HG03139 (cell line): ENCODE data around the gene MIR17HG.
"Not testable (repeated sequence)": the region's sequence is repeated elsewhere in the genome, so short reads cannot be mapped to it uniquely, and the experiment has no call there.

ENCODE experiments used
- ATAC-seq: cut with Tn5 transposase; IDR thresholded peaks from one replicate; pipeline ENCODE4 v1.9.1; 2021; ENCODE audit not compliant: unreplicated experiment

The MIR17HG gene

DNA sequence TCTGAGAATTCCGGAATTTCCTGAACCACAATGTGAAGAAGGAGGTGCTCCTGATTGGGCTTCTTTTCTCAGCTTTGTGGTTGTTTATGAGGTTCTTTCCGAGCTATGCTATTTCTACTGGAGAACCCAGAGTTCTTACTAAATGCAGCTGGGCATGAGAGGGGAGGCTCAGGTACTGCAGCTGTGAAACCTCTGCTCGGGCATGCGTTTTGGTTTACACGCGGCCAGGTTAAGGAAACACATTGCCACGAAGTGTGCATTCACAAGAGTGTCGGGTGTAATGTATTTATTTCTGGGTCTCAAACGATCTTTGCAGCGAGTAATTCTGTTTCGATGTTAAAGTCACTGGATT is 661 bp upstream of the MIR17HG start:
- peak; percentile 23 for ATAC-seq

DNA sequence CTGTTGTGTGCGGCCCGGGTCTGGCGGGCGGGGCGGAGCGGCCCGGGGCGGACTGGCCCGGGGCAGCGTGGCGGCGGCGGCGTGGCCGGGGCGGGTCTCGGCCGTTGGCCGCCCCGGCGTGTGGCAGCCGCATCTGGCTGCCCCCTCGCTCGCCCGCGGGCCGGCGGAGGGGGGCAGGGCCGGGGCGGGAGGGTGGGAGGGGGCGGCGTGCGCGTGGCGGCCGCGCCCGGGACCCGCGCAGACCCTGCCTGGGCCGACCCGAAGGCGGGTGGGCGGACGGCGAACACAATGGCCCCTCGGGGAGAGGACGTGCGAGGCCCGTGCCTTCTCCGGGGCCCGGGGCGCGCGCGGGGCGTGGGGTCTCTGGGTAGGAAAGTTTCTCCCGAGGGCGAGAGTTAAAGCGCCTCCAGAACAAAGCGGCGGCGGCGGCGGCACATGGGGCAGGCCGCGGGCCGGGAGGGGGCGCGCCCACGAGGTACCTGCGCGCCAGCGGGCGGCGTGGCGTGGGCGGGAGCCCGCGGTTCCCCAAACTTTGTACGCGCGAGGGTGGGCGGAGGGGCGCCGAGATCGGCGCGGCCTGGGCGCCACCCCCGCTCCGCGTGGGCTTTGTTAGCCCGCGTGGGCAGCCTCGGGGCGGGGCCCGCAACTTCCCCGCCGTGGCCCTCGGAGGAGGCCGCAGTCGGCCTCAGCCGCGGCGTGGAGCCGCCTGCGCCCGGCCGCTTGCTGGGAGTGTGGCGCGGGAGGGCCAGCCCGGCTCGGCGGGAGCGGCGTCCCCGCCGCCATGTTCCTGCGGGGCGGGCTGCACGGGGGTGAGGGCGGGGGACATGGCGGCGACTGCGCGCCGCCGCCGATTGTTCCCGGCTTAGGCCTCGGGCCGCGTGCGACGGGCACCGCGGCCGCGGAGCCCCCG is 764 bp downstream of the MIR17HG start:
- peak; percentile 27 for ATAC-seq

DNA sequence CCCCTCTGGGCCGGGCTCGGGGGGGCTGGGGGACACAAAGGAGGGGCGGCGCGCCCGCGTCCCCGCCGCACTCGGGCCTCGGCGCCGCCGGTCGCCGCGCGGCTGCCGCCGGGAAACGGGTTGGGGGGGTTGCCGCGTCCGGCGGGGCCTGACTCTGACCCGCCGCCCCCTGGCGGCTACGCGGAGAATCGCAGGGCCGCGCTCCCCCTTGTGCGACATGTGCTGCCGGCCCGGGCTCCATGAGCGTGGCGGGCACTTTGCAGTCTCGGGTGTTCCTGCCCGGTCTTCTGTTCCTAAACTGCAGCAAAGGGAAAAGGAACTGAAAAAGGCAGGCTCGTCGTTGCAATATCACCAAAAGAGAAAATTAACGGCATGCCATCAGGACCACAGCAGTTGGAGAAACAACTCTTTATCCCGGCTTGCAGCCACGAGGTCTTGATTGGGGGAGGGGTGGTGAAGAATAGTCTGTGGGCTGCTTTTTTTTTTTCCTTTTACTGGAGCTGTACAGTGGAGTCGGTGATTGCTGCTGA is 1.5 kb downstream of the MIR17HG start:
- peak; percentile 47 for ATAC-seq

DNA sequence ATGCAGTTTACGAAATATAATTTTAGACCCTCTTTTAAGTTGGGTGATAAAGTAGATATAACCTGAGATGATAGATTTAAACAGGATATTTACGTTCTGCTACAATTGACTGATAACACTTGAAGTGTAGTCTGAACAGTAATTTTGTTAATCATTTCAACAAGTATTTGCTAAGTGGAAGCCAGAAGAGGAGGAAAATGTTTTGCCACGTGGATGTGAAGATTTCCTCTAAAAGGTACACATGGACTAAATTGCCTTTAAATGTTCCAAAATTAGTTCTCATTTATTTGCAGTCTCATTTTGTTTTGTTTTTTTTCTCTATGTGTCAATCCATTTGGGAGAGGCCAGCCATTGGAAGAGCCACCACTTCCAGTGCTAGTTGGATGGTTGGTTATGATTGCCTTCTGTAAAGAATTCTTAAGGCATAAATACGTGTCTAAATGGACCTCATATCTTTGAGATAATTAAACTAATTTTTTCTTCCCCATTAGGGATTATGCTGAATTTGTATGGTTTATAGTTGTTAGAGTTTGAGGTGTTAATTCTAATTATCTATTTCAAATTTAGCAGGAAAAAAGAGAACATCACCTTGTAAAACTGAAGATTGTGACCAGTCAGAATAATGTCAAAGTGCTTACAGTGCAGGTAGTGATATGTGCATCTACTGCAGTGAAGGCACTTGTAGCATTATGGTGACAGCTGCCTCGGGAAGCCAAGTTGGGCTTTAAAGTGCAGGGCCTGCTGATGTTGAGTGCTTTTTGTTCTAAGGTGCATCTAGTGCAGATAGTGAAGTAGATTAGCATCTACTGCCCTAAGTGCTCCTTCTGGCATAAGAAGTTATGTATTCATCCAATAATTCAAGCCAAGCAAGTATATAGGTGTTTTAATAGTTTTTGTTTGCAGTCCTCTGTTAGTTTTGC is 2.8 kb downstream of the MIR17HG start:
- ATAC-seq, result no peak

DNA sequence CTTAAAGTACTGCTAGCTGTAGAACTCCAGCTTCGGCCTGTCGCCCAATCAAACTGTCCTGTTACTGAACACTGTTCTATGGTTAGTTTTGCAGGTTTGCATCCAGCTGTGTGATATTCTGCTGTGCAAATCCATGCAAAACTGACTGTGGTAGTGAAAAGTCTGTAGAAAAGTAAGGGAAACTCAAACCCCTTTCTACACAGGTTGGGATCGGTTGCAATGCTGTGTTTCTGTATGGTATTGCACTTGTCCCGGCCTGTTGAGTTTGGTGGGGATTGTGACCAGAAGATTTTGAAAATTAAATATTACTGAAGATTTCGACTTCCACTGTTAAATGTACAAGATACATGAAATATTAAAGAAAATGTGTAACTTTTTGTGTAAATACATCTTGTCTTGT is 3.6 kb downstream of the MIR17HG start:
- ATAC-seq, result no peak

DNA sequence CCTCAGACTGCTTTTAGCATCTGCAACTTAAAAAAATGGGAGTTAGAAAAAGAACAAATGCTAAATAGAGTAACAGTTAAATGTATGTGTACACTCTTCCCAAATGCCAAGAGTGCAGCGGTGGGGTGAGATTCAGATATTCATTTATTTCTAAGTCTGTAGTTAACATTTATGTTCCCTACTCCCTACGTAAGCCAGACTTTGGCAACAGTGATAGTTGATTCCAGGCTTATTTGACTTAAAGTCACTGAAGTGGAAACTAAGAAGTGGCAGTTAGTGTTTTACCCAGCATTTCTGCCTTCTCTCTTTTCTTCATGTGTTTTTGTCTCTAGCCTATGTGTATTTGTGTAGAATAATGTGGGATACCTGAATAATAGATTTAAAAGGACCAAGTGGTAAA is 4.5 kb downstream of the MIR17HG start:
- ATAC-seq, result no peak

DNA sequence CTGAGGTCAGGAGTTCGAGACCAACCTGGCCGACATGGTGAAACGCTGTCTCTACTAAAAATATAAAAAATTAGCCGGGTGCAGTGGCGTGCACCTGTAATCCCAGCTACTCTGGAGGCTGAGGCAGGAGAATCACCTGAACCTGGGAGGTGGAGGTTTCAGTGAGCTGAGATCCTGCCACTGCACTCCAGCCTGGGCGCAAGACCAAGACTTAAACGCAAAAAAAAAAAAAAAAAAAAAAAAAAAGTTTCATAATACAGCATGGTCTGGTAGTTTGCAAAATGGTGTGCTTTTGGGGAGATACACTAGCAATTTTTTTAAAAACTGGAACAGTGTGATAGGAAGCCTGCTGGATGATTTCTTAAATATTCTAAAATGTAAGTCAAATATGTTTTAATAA is 5.4 kb downstream of the MIR17HG start:
- not testable (repeated sequence) for ATAC-seq

DNA sequence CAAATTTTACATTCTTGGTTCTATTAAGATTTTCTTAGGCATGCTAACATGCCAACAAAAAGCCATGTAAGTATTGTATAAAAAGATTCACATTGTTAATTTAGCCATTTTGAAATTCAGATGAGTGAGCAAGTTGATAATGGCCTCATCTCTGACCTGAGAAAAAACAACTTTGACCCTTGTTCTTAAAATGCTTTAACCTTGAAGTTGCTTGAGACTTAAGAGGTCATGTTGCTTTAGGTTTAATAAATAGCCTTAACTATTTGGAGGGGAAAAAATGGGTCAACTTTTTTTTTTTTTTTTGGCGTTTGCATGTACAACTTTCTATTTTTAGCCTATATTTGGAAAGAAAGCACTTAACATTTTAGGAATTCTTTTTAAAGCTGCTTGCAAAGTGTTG is 6.0 kb downstream of the MIR17HG start:
- no peak for ATAC-seq

DNA sequence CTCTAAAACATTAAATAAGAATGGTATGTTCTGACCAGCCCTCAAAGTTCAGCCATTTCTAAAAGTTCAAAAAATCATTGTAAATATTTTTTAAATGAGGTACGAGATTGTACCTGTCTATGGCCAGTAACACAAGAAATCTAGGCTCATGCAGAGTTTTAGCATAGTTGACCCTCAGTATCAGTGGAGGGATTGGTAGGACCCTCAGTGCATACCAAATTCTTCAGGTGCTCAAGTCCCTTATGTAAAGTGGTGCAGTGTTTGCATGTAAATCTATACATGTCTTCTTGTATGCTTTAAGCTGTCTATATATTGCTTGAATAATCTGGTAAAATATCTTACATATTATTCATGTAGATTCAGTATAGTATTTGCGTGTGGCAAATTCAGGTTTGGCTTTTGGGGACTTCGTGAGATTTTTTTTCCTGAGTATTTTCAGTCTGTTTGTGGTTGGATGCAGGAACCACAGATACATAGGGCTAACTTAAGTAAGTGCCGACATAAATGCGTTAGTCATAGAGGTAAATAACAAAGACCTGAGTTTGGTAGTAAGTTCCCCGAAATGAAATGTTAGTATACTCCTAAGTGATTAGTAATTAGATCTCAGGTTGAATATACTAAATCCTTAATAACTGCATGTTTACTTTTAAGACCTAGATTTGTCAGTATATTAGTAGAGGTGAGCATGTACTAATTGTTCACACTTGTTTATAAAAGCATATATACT is 7.8 kb downstream of the MIR17HG start:
- no peak for ATAC-seq

DNA sequence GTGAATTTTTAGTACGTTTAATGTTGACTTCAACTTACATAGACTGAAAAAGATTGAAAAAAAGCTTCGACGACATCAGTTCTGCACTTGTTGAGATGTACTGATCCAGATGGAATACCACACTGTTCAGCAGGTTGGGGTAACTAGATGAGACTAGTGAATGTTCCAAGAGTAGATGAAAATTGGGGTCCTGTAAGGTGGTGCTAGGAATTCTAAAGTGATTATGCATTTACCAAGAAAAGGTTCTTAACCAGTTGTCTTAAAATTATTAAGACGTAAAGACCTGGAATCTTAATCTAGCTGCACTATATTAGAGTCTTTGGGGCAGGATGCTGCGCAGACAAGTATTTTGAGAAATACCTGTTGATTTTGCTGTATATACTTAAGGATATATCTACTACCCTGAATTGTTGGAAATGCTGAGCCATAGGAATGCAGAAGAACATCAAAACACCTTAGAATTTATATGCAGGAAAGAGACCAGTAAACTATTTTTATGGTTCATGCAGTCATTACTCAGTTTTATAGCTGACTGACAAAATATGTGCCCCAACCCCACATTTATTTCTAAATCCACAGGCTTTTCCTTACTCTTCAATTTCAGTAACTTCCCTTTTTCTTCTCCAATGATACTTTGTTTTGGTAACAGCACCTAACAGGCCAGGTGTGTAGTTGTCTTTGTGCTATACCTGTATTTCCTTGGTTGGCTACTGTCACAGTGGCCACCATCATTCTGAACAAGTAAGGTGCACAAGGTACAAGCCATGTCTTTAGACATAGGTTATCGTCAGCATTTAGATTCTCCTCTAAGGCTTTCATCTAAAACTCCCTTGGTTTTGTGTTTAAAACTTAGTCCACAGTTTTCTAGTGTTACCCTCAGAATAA is 8.6 kb downstream of the MIR17HG start:
- ATAC-seq, result no peak

DNA sequence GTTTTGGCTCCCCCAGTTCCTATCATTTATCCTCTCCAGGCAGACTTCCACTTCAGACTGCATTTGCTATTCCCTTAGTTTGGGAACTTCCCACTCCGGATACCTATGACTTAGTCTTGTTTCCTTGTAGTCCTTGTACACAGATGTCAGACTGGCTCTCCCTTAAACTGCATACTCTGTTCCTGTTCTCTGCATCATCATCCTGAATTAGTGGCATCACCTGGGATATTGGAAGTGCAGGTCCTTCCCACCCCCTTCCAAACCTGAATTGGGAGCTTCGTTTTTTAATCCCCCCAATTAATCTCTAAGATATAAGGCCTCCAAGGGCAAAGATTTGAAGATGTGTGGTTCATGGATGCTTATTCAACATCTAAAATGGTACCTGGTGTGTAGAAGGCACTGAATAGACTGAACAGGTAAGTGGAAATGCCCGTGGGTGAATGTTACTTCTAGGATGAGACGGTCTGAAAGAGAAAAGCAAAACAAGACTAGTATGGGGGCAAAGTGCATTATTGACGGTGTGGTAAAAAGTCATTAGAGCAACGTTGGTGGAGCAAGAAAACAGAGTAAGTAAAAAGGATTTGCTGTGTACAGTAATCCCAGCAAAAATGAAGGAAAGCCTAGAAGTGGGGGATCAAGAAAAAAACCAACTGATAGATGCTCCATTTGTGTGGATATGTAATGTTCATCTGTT is 9.6 kb downstream of the MIR17HG start:
- ATAC-seq, result no peak

DNA sequence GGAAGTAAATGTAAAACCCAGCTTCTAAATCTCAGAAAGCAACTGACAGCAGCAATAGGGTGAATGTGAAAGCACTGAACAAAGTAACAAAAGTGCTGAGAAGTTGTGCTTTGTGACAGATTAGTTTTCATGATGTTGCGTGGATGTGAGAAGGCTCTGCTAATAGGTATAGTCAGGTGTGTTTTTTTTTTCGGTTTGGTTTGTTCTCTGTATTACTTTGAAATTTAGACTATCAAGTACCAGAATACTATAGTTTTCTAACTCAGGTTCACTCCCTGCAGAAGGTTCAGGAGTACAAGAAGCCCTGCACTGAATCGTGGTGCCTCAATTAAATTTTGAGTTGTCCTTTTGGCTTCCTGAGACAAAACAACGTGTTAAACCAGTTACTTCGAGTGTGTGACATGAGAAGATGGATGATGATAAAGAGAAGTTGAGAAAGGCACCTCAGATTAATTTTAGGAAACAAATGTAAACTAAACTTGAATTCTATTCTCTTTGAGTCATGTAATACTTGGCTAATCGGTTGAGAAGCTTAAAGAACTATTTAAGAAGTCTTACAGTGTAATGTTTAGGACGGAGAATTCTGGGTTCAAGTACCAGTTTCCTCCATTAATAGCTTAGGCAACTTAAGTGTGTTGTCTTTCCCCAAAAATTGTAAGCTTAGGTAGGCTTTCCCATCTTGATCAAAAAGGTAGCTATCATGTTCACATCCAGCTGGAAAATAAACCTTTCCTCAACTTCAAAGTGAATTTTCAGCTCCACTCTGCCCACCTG is 10.3 kb downstream of the MIR17HG start:
- ATAC-seq, result no peak

DNA sequence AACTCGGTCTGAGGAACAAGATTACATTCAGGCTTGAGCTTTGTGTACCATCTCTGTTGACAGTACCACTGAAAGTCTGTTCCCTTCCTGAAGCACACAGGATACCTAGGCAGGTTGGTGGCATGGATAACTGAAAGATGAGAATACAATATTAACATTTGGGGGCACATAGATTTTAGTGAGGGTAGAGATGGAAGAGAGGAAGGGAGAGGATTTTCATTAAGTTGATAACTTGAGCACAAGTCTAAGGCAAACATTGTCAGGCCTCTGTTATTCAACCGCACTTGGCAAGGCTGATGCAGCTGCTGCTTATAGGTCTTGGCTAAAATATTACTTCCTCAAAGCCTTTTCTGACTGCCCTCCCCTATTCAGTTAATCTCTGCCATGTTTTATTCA is 10.9 kb downstream of the MIR17HG start:
- no peak for ATAC-seq

DNA sequence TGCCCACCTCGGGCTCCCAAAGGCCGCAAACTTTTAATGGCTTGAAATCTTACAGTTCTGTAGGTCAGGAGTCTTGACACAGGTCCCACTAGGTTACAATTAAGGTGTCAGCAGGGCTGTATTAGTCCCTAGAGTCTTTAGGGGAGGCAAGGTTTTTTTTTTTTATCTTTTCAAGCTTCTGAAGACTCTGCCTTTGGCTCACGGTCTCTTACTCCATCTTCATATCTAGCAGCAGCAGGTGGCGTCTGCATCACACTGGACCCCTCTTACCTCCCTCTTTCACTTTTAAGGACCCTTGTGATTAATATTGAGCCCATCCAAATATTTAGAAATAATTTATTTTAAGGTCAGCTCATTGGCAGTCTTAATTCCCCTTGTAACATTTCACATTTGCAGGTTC is 11.6 kb downstream of the MIR17HG start:
- no peak for ATAC-seq

DNA sequence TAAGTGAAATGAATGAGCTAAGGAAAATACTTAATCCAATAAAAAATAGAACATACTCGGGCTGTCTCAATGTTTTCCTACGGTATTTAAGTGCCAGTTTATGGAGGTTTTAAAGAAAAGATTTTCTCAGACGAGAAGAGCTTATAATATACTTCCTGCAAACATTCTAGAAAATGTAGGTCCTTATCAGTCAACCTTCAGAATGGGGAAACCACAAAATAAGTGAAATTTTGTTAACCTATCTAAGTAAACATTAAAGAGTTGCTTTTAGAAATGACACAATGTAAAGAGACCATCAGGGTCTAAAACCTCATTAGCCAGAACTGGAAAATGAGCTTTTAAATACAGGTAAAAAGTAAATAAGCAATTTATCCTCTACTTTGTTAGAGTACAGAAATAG is 12.1 kb downstream of the MIR17HG start:
- ATAC-seq, result no peak

DNA sequence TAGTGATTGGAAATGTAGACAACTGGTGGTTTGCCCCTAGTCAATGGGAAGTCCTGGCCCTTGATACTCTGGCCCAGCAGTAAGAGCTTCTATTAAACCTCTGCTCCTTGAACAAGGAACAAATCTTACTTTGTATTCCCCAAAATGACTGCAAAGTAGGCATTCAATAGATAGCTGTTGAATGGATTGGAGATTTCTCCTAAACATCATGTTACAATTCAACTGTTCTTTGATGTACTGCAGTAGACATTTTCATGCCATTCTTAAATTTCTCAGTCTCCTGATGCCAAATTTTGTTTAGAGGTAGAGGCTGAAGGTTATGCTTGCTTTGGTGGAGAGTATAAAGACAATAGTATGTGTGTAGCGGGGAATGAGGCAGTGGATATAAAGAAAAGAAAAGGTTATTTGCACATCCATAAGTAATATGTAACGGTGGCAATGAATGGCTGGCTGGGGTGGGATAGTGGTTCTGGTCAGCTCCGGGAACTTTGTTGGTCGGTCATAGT is 12.8 kb downstream of the MIR17HG start:
- no peak for ATAC-seq

DNA sequence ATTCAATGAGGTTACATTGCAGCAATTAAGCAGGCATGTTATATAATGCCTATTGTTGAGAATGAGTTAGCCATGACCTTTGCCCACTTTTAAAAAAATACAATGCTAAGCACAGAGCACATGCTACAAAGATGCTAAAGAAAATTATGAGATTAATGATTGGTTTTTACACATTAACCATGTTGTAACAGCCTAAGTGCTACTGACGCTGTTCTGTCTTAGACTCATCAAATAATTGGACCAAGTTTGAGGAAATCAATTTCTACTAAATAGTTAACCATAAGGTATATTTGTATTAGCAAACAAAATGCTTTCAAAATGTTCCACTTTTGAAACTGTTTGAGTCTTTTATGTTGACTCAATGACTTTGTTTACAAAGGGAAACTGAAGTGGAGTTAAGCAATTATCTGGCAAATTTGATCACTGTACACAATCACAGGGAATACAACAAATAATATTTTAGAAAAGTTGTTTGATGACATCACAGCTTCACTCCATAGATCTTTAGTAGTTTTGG is 14.3 kb downstream of the MIR17HG start:
- no peak for ATAC-seq

DNA sequence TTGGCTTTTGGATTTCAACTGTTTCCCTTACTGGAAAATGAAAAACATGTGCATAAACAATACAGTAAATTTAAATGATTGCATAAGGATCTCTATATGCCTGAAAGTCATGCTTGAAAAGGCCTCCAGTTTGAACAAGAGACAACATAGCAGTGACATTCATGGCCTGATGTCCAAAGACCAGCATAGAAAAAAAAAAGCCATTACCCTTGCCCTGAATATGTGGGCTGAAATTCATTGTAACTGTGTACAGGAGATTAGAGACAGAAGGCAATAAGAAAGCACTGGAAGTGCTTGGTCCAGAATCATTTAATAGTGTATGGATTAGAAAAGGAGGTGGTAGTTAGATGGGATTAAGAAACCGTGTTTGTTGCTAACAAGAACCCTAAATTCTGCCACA is 15.4 kb downstream of the MIR17HG start:
- ATAC-seq, result no peak
